ENCODE data around the gene LYAR.

Gene LYAR
- 5.9 to 31.2 (median 17.1) reads per million in 18 experiments for total RNA-seq

- DNase-seq: peak; percentile 91 to 93
Observed at GRCh38 chr4:4289941-4290850, at the start of gene LYAR, which contains the start of gene ZBTB49. LYAR (minus strand) TSS chr4:4290154; CDS start chr4:4283742, 6,412 bp downstream. ZBTB49 (plus strand) TSS chr4:4290251; CDS start chr4:4299946, 9,695 bp downstream.

- no peak for DNase-seq
Observed at GRCh38 chr4:4339504-4340085, 49.6 kb upstream of the LYAR start.

- DNase-seq: no peak
Observed at GRCh38 chr4:4338210-4339001, 48.5 kb upstream of the LYAR start.

GRCh38 chr4:4334798-4335520 lies 45.0 kb upstream of the LYAR start:
- DNase-seq: peak; percentile 30 to 51

GRCh38 chr4:4333265-4333706 lies 43.3 kb upstream of the LYAR start:
- DNase-seq: no peak

- DNase-seq: no peak
Observed at GRCh38 chr4:4332529-4332928, 42.6 kb upstream of the LYAR start.

GRCh38 chr4:4330794-4331193 lies 40.8 kb upstream of the LYAR start:
- no peak for DNase-seq

GRCh38 chr4:4329496-4329895 lies 39.5 kb upstream of the LYAR start:
- DNase-seq: no peak

GRCh38 chr4:4328840-4329239 lies 38.9 kb upstream of the LYAR start:
- no peak for DNase-seq

- DNase-seq: no peak
Observed at GRCh38 chr4:4328206-4328605, 38.3 kb upstream of the LYAR start.

GRCh38 chr4:4327652-4328121 lies 37.7 kb upstream of the LYAR start:
- peak; percentile 18 to 30 for DNase-seq

- DNase-seq: no peak
Observed at GRCh38 chr4:4326166-4326565, 36.2 kb upstream of the LYAR start.

- DNase-seq: no peak
Observed at GRCh38 chr4:4325321-4325720, 35.4 kb upstream of the LYAR start.

GRCh38 chr4:4323705-4324534 lies 34.0 kb upstream of the LYAR start:
- DNase-seq: no peak

- DNase-seq: no peak
Observed at GRCh38 chr4:4321951-4322688, 32.2 kb upstream of the LYAR start.

GRCh38 chr4:4320951-4321714 lies 31.2 kb upstream of the LYAR start:
- no peak for DNase-seq

GRCh38 chr4:4320528-4320927 lies 30.6 kb upstream of the LYAR start:
- no peak for DNase-seq

GRCh38 chr4:4317496-4318232 lies 27.7 kb upstream of the LYAR start:
- no peak for DNase-seq

- DNase-seq: no peak
Observed at GRCh38 chr4:4316150-4316495, 26.2 kb upstream of the LYAR start.

All from inflammatory macrophage (primary cell).